Left forelimb (tissue), 1 donor: ENCODE results near the gene NFRKB.
A peak's percentile ranks its signal among the peaks of the same experiment; 100 is the strongest.

Source experiments
- DNase-seq: peaks from one replicate; pipeline ENCODE4 v3.0.0-alpha.2; 2018; ENCODE audit warnings: low spot score

NFRKB gene

DNA sequence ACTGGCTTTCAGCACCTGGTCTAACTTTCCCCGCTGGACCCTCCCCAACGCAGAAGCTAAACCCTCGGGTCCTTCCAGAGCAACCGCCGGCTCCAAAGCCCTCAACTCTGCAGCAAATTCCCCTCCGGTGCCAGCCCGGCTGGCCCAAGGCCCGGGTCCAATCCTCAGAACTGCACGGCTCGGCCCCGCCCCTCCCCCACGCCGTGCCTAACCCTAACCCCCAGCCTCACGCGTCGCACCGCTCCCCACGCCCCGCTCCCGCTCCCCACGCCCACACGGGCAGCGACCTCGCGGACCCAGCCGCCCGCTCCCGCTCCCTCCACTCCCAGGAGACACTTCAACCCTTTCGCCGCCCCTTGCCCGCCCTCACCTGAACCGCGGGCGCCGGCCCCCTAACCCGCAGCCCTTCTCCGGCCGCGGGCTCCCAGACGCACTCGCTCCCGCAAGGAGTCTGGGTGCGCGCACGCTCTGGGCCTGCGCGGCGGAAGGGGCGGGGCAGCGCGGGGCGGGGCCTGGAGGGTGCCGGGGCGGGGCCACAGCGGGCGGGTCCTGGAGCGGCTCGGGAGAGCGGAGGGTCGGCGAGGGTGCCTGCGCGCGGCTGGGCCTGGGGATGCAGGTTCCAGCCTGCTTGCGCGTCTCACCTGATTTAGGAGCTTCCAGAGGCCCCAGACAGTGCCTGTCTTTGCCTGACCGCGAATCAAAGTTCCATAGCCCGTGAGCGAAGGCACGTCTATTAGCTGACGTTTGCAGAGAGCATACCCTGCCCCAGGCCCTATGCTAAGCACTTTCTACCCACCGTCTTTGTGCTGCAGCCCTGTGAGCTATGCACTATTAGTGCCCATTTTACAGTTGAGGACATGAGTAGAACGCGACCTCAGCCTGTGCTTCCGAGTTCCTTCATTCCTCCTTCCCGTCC is at the start of gene NFRKB:
NFRKB (minus strand) TSS at position 453 of the 916 bp plus-strand sequence. CDS start 2,729 bp downstream, outside the sequence.
- peak; percentile 93 for DNase-seq

DNA sequence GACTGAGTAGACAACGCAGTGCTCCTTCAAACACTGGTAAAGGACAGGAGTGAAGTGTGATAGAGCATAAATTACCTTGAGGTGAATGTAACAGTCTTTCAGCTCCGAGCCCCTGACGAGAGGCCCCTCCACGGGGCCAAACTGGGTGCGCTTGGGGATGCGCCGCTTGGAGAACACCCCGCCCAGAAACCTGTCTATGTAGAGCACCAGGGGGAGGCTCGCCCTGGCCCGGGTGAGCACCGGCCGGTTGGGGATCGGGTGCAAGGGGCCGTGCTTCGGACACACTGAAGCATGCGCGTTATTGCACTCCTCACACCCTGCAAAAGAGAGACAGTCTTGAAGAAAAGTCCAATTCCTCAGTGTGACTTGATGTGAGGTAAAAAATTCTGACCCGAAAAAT is 49.3 kb upstream of the NFRKB start:
- DNase-seq: no peak

- DNase-seq: no peak
Measured at GRCh38 chr11:129943036-129943435, 47.7 kb upstream of the NFRKB start.

DNA sequence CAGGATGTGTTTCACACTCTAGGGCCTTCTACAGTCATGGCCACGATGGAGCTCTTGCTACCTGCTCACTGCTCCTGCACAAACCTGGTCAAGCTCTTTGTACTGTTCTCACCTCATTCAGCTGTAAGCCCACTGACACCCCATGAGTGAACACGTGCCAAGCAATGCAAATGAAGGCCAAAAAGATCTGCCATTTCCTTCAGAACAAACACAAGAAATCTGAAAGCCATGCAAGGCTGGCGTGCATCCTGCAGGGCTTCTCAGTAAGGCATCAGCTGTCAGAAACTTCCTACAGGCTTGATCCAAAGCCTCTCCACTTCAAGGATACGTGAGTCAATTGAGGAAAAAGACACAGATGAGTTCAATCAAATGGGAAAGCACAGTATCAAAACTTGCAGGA is 44.1 kb upstream of the NFRKB start:
- DNase-seq: no peak

DNA sequence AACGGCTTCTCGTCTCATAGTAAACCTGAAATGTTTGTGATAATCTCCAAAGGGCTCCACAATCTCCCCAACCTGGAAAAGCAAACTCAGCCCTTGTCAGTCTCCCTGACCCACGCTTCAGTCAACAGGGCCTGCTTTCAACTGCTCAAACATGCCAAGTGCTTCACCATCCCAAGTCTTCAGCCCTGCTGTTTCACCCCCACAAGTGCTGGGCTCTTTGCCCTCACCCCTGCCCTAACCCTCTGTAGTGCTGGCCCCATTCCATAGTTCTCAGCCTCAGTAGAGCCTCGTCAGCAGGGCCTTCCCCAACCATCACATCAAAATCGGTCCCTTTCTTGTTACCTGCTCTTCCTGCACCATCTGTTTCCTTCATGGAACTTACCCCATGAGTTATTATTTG is 43.4 kb upstream of the NFRKB start:
- no peak for DNase-seq

- no peak for DNase-seq
Measured at GRCh38 chr11:129937592-129938238, 42.3 kb upstream of the NFRKB start.

GRCh38 chr11:129935723-129936122 is 40.3 kb upstream of the NFRKB start:
- DNase-seq: no peak

DNA sequence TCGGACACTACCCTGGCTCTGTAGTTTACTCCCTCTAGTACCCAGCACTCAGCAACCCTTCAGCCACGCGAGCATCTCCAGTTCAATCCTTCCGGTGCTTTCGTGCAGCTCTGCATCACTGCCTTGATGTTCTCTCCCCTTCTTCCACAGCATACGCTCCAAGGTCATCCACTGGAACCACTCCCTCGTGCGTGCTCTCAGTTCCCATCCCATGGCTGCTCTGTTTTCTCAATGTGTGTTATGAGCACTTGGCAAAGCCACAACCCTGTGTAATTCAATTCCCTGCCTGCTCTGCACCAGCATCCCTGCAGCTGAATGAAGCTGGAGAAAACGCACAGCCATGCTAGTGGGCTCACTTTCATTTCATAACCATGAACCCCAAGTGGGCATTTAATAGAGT is 38.5 kb upstream of the NFRKB start:
- DNase-seq: no peak

DNA sequence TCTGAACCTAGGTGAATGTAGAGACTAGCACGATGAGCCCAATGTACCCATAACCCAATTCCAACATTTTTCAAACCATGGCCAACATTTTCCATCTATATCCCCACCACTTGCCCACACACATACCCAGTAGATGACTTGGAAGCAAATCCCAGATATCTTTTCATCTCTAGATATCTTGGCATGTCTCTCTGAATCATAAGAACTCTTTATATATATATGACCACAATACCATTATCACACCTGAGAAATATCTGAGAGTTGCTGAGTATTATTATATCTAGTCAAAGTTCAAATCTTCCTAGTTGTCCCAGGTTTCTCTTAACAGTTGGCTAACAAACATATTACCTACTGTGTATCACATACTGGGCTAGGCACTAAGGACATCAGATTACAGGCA is 37.9 kb upstream of the NFRKB start:
- no peak for DNase-seq

DNA sequence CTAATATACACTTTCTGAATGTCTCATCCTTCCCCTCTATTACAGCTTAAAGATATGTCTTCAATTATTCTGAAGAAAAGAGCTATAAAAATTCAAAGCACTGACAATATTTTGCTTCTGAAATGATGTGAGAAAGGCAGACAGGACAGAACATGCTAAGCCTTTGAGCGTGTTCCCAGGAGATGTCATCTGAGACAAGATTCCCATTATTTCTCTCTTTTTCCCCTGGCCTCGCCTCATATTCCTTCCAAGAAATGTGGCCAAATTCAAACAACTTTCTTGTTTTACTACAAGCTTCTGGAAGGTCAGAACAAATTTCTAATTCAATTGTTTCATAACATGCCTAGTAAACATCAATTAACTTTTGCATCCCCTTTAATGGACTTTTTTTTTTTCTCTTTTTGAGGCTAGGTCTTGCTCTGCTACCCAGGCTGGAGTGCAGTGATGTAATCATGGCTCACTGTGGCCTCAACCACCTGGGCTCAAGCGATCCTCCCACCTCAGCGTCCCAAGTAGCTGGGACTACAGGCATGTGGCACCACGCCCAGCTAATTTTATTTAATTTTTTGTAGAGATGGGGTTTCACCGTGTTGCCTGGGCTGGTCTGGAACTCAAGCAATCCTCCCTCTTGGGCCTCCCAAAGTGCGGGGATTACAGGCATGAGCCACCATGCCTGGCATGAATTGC is 37.1 kb upstream of the NFRKB start:
- no peak for DNase-seq

DNA sequence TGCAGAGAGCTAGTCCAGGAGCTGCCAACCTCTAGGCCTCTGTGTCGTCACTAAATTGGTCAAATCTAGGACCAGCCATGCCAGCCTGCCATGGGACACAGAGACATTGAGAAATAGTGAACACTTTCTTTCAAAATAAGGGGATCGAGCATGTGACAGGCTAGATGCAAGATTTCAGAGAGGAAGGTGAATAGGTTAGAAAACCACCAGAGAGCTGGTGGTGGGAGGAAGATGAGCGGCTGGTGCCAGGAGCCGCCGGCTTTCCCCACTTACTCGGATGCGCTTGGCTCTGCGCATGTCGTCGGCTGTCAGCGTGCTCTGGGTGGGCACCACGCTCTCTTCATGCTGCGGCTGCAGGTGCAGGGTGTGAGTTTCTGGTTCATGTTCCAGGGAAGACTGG is 35.4 kb upstream of the NFRKB start:
- DNase-seq: no peak

- DNase-seq: no peak
Measured at GRCh38 chr11:129930296-129930695, 34.9 kb upstream of the NFRKB start.

DNA sequence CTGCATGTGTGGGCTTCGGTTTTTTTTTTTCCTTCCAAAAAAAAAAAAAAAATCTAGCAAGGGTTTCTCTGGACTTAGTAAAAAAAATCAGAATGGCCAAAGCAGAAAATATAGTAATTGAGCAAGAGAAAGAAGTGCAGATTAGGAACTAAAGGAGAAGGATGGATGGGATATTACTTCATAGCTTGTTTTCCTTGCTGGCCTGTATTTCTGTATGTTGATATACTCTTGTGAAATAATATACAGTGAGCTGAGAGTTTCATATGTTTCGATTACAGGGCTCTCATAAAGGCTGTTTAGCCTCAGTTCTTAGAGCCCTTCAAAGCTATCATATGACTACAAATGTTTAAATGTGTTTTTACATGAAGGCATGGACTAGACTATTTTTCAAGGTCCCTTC is 34.3 kb upstream of the NFRKB start:
- no peak for DNase-seq

- DNase-seq: no peak
Measured at GRCh38 chr11:129928923-129929692, 33.7 kb upstream of the NFRKB start.

DNA sequence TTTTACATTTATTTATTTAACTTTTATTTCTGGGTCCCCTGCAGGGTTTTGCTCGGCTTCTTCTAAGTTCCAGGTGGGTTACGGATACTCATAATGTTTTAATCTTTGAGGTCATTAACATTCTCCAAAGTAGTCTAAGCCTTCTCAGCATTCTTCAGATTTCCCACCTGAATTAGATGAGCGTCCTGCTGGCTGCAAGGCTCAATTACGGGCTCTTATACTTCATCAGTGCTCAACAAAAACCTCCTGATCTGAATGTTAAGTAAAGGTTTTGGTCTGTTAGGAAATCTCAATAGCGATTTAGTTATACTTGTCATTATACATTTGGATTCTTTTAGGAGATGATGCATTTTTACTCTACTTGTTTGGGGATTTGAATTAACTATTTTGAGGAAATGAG is 27.3 kb upstream of the NFRKB start:
- DNase-seq: no peak

DNA sequence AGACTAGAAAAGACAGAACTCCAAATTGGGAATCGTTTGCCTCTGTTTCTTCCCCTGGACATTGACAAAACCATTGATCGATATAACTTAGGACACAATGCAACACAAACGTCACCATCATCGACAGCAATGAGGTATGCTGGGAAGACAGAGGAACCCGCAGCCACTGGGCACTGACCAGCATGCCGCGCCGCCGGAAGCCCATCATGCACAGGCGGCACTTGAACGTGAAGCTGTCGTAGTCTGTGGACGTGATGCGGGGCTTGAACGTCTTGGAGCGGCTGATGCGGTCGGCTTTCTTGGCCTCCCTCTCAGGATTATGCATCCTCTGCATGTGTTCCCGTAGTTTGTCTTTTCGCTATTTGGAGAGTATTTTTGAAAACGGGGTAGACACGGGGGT is 23.0 kb upstream of the NFRKB start:
- no peak for DNase-seq

- no peak for DNase-seq
Measured at GRCh38 chr11:129917231-129917630, 21.9 kb upstream of the NFRKB start.

- DNase-seq: no peak
Measured at GRCh38 chr11:129911298-129911697, 15.9 kb upstream of the NFRKB start.

DNA sequence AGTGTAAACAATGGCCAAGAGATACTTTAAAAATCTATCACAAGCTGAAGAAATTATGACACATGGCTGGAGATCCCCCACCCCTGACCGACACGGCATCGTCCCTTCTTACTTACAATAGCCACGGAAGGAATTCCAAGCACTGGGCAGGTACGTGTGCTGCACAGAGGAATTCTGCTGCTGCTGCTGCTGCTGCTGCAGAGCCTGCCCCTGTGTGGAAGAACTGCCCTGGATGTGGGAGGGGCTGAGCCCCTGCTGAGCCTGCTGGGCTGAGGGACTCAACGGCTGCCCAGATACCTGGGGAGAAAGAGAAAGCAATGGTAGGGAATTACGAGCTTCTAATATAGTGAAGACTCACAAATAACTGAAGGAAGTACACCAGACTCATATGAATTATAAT is 15.0 kb upstream of the NFRKB start:
- no peak for DNase-seq

DNA sequence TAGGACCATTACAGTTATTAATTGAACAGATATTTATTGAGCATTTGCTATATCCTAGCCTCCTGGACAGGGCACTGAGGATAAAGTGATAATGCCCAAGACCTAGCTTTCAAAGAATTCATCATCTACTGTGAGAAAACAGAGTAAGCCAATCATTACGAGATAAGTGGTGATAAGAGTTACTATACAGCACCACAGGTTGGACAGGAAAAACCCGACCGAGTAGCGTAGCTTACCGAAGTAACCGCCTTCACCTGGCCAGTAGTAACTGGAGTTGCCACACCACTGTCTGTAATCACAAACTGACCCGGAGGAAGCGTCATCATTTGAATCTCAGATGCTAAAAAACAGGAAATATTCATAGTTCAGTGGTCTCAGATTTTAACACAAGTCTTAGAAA is 10.0 kb upstream of the NFRKB start:
- no peak for DNase-seq

DNA sequence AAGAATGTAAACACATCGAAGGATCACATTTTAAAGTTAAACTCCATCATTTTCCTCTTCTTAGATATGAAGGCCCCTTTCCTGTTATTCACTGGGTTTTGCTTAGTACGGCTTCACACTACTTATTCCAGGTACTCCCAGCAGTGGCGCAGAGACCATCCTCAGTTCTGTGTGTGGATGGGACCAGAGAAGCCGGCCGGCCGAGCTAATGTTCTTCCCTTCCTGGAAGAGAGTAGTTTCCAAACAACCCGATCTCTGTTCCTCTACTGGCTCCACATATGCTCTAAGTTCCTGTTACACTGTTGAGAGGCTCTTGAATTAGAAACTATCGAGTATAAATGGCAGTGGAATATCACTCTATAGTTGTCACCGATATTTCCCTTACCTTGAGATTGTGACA is 684 bp upstream of the NFRKB start:
- DNase-seq: no peak
